ENCODE results near the gene C14orf119. TPM values are rescaled to one million over a fixed set of nuclear protein-coding genes. Genes with fewer than 3 reads are reported as not detected.
A peak's percentile ranks its signal among the peaks of the same experiment; 100 is the strongest.

The C14orf119 gene
- total RNA-seq, 2 experiments from 2014 or later, result 42.4 to 44.5 TPM

GRCh38 chr14:23069413-23069806, 25.9 kb upstream of the C14orf119 start:
- intact Hi-C loops (cut with micrococcal nuclease; ENCODE audit: unreplicated experiment), result loop anchor here (1.0 kb wide), 2 partner anchors 51 to 118 kb away; no protein-coding TSS in a partner anchor
- Histone ChIP-seq H3K4me1 (ENCODE audit: insufficient read depth, low read length, poor library complexity, severe bottlenecking) (peaks cover 29% of the 10 kb centered on the region), H3K79me2 (ENCODE audit: insufficient read depth, low read depth, low read length) (peaks cover 45% of the 10 kb centered on the region), H3K4me2 (ENCODE audit: low read length) (peak overlapping the region; percentile 42; the same call in 1 of the 2 replicates), H3K27ac (ENCODE audit: low read depth, low read length, poor library complexity, severe bottlenecking) (peak overlapping the region; percentile 25), H3K9me2 (ENCODE audit: insufficient read depth, low read length) (no peaks in the 10 kb centered on the region), H2AFZ (ENCODE audit: low read length) (no peak overlapping the region), H3K4me3 (ENCODE audit: low read depth, low read length, poor library complexity, severe bottlenecking) (no peak overlapping the region), H4K20me1 (ENCODE audit: insufficient read depth, low read length) (0 out of 2 replicates have a peak, but pooled peaks cover 9% of the 10 kb centered on the region), H3K36me3 (ENCODE audit: insufficient read depth, low read length) (peaks cover 83% of the 10 kb centered on the region), H3K9me3 (ENCODE audit: low read length) (no peaks in the 10 kb centered on the region)
- ChIA-PET CTCF (ENCODE audit: unreplicated experiment) (interaction anchor here (0.6 to 1.7 kb wide), 12 partner anchors 8 to 114 kb away, joined by 3 to 12 read pairs (median 4); partner anchors contain the start of genes ACIN1, C14orf119, CEBPE and SLC7A8), POLR2A (interaction anchor here (0.6 to 1.4 kb wide), 4 partner anchors 25 to 200 kb away, joined by 3 to 5 read pairs (median 3); partner anchors contain the start of genes ACIN1, C14orf119 and SLC7A8)
- no TSS peak for BruUV-seq (replicated peaks)
- no peak for DNase-seq (ENCODE audit: low spot score)
- TF ChIP-seq CTCF (conservative IDR thresholded peaks at IDR 0.05; ENCODE audit: low read length), result no peak
- no peak for TF ChIP-seq EZH2phosphoT487 (IDR thresholded peaks at IDR 0.05; ENCODE audit: borderline replicate concordance, low read depth, low read length)

- POLR2A ChIA-PET, result interaction anchor here (0.6 to 1.6 kb wide), 7 partner anchors 12 to 230 kb away, joined by 3 to 10 read pairs (median 3); partner anchors contain the start of gene SLC7A8
- Histone ChIP-seq H3K4me2 (ENCODE audit: low read length) (peak overlapping the region; percentile 94), H3K27ac (ENCODE audit: low read depth, low read length, poor library complexity, severe bottlenecking) (peak overlapping the region; percentile 42), H3K9me2 (ENCODE audit: insufficient read depth, low read length) (no peaks in the 10 kb centered on the region), H4K20me1 (ENCODE audit: insufficient read depth, low read length) (0 out of 2 replicates have a peak, but pooled peaks cover 9% of the 10 kb centered on the region), H3K4me3 (ENCODE audit: low read depth, low read length, poor library complexity, severe bottlenecking) (peak overlapping the region; percentile 79), H3K79me2 (ENCODE audit: insufficient read depth, low read depth, low read length) (peaks cover 45% of the 10 kb centered on the region), H2AFZ (ENCODE audit: low read length) (no peak overlapping the region), H3K4me1 (ENCODE audit: insufficient read depth, low read length, poor library complexity, severe bottlenecking) (peaks cover 29% of the 10 kb centered on the region), H3K9me3 (ENCODE audit: low read length) (no peaks in the 10 kb centered on the region), H3K36me3 (ENCODE audit: insufficient read depth, low read length) (peaks cover 83% of the 10 kb centered on the region)
- CTCF ChIA-PET (ENCODE audit: unreplicated experiment), result interaction anchor here (0.6 to 1.4 kb wide), 6 partner anchors 12 to 250 kb away, joined by 3 to 8 read pairs (median 4); partner anchors contain the start of gene ACIN1
- BruUV-seq (replicated peaks), result no TSS peak
- intact Hi-C loops (cut with micrococcal nuclease; ENCODE audit: unreplicated experiment), result loop anchor here (2.0 to 5.0 kb wide), 2 partner anchors 24 to 232 kb away; partner anchors contain the start of genes ACIN1, C14orf119 and PPP1R3E
- DNase-seq (ENCODE audit: low spot score), result no peak
- no peak for TF ChIP-seq CTCF (conservative IDR thresholded peaks at IDR 0.05; ENCODE audit: low read length)
- no peak for TF ChIP-seq EZH2phosphoT487 (IDR thresholded peaks at IDR 0.05; ENCODE audit: borderline replicate concordance, low read depth, low read length)
These were observed 24.8 kb upstream of the C14orf119 start for GRCh38 chr14:23070262-23071129.

All from OCI-LY7 (cell line).